Activated T-helper 1 cell treated with anti-CD3 and anti-CD28 coated beads, Interleukin-2, amount 50 U/mL, for 16 hours (primary cell): ENCODE results near the gene RHOA.
"Not testable (repeated sequence)": the region's sequence is repeated elsewhere in the genome, so short reads cannot be mapped to it uniquely, and the experiment has no call there.

Experiments
- DNase-seq, 2 donors: peaks; one replicate each; pipeline ENCODE4 v3.0.0-alpha.2; 2020; ENCODE audit warnings: low read depth in 1 of 2, low spot score in 1 of 2

RHOA gene

GRCh38 chr3:49412632-49413337, 1.0 kb upstream of the RHOA start:
- no peak for DNase-seq

- DNase-seq, result peak; percentile 19 to 43
Measured at GRCh38 chr3:49411535-49411967, 225 bp downstream of the RHOA start.

GRCh38 chr3:49410846-49411534, 786 bp downstream of the RHOA start:
- no peak for DNase-seq

GRCh38 chr3:49410066-49410845, 1.5 kb downstream of the RHOA start:
- no peak for DNase-seq

- DNase-seq, result no peak
Measured at GRCh38 chr3:49406571-49407565, 4.9 kb downstream of the RHOA start.

GRCh38 chr3:49405570-49405969, 6.2 kb downstream of the RHOA start:
- DNase-seq, result not testable (repeated sequence)

- no peak for DNase-seq
Measured at GRCh38 chr3:49403891-49404290, 7.9 kb downstream of the RHOA start.

- no peak for DNase-seq
Measured at GRCh38 chr3:49401766-49402165, 10.0 kb downstream of the RHOA start.

- no peak for DNase-seq
Measured at GRCh38 chr3:49399461-49399860, 12.3 kb downstream of the RHOA start.

GRCh38 chr3:49397470-49397869, 14.3 kb downstream of the RHOA start:
- no peak for DNase-seq

- not testable (repeated sequence) for DNase-seq
Measured at GRCh38 chr3:49391310-49391709, 20.5 kb downstream of the RHOA start.

- DNase-seq, result no peak
Measured at GRCh38 chr3:49389297-49389696, 22.5 kb downstream of the RHOA start.

GRCh38 chr3:49388289-49388820, 23.4 kb downstream of the RHOA start:
- no peak for DNase-seq

- no peak for DNase-seq
Measured at GRCh38 chr3:49387721-49388120, 24.1 kb downstream of the RHOA start.

- no peak for DNase-seq
Measured at GRCh38 chr3:49386056-49386756, 25.6 kb downstream of the RHOA start.

GRCh38 chr3:49385617-49386016, 26.2 kb downstream of the RHOA start:
- no peak for DNase-seq

- no peak for DNase-seq
Measured at GRCh38 chr3:49383387-49383786, 28.4 kb downstream of the RHOA start.

GRCh38 chr3:49378249-49378895, 33.4 kb downstream of the RHOA start:
- DNase-seq, result no peak

GRCh38 chr3:49377483-49377882, 34.3 kb downstream of the RHOA start:
- DNase-seq, result peak in 1 of 2 donors; percentile 12
